Left forelimb (tissue), 1 donor: ENCODE data around the gene ETS1.

ENCODE experiments used
- DNase-seq: peaks from one replicate; pipeline ENCODE4 v3.0.0-alpha.2; 2018; ENCODE audit warnings: low spot score

ETS1 gene, protein sequence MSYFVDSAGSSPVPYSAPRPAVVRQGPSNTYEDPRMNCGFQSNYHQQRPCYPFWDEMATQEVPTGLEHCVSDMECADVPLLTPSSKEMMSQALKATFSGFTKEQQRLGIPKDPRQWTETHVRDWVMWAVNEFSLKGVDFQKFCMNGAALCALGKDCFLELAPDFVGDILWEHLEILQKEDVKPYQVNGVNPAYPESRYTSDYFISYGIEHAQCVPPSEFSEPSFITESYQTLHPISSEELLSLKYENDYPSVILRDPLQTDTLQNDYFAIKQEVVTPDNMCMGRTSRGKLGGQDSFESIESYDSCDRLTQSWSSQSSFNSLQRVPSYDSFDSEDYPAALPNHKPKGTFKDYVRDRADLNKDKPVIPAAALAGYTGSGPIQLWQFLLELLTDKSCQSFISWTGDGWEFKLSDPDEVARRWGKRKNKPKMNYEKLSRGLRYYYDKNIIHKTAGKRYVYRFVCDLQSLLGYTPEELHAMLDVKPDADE

GRCh38 chr11:128587415-128587814 lies at the start of gene ETS1:
ETS1 (minus strand) TSS chr11:128587558; CDS start chr11:128573130, 14,428 bp downstream.
- no peak for DNase-seq

DNA sequence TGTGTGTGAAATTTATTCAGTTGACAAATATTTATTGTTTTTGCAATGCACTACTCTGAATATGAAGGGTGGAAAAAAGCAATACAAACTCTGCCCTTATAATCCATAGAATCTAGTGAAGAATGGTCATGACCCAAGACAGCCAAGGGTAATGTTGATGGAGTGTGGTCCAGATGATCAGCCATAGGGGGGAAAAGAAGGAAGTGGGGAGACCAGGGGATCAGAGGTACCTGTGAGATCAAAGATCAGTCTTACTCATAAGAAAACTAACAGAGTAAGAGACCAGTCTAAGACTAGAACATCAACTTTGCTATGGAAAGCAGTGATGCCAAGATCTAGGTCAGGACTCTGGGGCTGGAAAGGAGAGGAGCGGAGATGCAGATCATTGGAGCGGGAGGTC lies 47.0 kb upstream of the ETS1 start:
- DNase-seq = no peak

DNA sequence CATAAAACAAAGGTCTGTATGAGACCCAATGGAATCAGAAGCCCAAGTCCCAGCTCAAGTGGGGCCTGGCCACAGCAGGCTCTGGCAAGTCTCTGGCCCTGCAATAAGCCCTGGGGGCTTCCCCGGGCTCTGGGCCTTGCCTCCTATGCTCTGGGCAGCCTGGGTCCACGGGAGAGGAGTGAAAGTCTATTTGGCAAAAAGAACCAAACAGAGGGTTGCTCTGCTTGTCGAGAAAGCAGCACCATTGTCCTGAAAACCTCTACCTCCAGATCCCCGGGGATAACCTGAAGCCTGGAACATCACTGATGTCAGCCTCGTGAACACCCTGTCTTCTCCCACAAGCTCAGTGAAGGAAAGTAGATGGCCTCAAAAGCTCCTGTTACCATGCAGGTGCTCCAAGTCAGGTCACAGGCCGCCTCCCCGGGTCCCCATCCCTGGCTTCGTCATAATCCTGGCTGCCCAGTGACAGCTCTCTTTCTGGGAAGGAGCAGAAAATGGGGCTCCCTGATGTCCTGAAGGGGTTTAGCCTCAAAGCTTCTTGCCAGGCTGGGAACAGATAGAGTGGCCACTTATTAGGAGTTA lies 46.1 kb upstream of the ETS1 start:
- DNase-seq = no peak

DNA sequence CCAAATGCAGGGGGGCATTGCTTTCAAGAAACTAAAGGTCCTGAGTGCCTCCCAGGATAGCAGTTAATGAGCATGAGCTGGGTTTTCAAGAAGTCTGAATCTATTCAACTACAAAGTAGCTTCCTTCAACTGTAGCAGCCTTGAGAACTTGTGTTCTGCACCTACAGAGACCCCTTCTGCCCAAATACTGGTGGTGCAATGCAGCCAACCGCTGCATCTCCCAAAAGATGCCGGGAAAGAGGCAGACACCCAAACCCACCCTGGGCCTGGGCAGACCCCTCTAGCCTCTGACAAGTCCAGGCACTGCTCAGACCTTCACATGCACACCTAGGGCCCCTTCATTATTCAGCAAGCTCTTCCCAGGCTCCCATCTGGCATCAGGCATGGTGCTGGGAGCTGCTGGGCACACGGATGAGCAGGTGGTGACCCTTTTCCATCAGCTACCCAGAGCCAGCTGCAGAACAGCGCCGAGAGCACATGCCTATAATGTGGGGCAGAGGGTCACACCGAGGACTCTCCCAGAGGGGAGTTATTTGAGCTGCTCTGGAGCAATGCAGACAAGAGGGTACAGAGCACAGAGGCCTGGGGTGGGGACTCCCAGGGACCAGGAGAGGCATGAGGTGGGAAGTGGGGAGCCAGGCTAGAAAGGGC lies 44.9 kb upstream of the ETS1 start:
- DNase-seq = no peak

- DNase-seq = peak; percentile 87
Observed at GRCh38 chr11:128630367-128631230, 43.2 kb upstream of the ETS1 start.

DNA sequence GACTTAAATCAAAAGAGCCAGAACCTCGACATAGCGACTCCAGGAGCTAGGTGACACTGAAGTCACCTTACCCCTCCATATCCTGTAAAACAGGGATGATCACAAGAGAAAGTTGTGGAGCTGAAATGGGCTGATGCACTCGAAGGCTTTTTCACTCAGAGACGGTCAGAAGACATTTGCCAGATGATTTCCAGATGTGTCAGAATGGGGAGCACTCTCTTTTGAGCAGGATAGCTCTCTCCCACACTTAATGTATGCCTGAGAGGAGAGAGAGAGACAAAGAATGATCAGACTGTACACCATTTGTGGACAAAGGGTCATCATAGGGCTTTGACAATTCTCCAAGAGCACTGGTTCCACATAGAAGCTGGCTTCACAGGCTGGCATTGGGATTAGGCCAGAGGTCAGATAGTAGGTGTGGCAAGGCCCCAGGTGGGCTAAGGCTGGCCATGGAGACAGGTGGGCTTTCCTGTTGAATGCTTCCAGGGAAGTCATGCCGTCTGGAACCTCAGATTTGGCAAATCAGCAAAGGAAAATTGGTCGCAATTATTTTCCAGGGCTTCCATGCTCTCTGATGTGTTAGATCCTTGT lies 42.3 kb upstream of the ETS1 start:
- DNase-seq = no peak

DNA sequence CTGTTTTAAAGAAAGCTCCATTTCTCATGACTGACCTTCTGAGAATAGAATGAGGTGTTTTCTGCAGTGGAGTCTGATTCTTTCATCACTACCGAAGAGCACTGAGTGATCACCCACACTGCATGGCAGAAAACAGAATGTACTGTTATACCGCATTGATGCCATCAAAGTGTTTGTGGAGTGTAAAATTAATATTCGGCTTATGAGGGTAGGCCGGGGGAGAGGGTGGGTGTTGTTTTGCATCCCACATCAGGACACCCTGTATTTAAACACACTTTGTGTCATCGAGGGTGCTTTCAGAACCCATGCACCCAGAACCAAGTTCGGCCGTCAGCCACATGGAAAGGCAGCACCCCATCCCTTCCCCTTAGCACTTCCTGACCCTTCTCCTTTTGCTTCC lies 41.3 kb upstream of the ETS1 start:
- DNase-seq = no peak

GRCh38 chr11:128628325-128628673 lies 40.9 kb upstream of the ETS1 start:
- no peak for DNase-seq

DNA sequence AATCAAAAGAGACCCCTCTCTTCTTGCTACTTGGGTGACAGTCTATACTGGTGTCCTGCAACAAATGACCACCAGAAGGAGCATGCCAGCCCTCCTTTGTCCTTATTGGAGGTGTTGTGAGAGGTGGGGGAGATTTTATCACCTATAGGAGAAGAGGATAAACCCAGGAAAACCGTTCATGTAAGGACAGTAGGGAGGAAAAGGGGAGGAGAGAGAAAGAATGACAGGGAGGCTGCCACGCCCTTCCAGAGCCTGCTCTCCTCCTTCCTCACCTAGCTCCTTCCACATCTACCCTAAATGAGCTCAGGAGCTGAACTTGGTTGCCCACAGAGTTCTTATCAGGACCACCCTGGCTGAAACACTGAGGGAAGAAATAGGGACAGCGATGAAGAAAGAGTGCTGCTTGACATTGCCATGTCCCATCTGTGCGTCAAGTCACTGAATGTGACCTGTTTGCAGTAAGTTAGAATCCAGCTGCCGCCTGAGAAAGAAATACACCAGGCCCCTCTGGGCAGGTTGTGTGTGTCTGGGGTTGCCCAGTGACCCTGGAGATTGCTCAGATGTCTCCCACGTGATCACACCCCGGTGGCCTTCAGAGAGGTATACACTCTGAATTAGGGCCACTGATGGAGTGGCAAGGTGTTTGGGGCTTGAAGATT lies 40.4 kb upstream of the ETS1 start:
- no peak for DNase-seq

GRCh38 chr11:128626913-128627665 lies 39.7 kb upstream of the ETS1 start:
- no peak for DNase-seq

DNA sequence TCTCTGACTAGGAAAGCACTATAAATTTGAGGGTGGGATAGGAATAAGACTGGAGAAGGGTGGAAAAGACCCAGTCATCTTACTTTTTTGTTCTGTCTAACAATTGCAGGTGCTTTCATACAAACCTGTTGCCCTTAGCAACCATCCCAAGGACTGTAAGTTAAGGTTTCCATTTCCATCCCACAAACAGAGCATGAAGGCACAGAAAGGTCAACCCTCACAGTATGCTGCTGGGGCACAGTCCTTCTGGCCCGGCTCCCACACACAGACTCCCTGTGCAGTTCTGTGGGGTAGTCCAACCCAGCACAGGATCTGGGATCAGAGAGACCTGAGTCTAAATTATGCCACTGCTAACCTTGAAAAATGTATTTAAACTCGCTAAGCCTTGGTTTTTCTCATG lies 38.4 kb upstream of the ETS1 start:
- no peak for DNase-seq

DNA sequence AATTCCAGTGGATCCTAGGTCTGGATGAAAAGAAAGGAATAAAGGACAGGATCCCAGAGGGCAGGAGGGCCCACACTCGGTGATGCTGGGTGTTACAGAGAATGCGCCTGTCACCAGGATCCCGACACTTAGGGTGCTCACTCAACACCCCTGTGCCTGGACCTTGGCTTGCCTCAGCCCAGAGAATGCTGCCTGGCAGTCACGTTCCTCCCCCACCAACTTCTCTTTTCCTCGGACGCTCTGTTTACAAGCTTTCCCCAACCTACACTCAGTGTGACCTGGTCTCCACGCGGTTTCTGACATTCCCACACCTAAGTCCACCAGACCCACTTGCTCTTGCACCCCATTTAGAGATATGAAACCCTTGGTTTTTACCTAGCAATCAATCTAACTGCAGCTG lies 38.0 kb upstream of the ETS1 start:
- no peak for DNase-seq

DNA sequence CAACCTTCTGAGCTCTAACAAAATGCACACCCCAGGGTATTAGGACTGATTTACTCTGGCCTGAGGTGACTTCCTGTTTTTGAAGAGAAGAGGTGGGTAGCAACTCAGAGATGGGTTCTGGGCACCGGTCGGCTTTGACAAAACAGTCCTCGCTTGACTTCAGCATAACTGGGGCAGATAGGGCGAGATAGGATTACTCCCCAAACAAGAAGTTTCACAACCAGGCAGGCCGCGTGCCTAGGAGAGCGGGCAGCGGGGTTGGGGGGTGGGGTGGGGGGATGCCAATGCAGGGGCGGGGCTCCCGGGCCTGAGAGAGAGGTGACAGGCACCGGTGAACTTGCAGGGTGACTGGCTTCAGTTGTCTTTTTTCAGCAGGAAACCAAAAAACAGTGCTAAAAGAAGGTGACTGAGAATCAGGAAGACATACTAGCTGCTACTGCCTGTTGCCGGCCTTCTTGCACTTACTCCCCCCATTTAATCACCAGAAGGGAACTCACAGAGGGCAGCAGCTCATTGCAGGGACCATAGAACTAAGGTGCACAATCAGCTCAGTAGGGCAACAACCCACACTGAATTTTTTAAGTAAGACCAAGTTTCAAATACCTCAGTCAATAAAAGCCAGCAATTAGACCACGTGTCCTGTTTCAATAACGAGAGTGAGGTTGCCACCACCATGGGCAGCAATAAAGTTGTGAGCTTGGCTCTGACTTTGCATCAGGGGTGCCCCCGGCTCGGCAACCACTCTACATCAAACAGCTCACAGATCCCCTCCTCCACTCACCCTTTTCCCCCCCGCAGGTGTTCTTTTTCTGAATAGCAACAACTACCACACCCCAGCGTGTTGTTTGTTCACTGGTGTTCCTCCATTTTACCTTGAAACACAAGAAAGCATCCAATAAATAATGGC lies 37.2 kb upstream of the ETS1 start:
- no peak for DNase-seq

- no peak for DNase-seq
Observed at GRCh38 chr11:128623091-128623490, 35.7 kb upstream of the ETS1 start.

DNA sequence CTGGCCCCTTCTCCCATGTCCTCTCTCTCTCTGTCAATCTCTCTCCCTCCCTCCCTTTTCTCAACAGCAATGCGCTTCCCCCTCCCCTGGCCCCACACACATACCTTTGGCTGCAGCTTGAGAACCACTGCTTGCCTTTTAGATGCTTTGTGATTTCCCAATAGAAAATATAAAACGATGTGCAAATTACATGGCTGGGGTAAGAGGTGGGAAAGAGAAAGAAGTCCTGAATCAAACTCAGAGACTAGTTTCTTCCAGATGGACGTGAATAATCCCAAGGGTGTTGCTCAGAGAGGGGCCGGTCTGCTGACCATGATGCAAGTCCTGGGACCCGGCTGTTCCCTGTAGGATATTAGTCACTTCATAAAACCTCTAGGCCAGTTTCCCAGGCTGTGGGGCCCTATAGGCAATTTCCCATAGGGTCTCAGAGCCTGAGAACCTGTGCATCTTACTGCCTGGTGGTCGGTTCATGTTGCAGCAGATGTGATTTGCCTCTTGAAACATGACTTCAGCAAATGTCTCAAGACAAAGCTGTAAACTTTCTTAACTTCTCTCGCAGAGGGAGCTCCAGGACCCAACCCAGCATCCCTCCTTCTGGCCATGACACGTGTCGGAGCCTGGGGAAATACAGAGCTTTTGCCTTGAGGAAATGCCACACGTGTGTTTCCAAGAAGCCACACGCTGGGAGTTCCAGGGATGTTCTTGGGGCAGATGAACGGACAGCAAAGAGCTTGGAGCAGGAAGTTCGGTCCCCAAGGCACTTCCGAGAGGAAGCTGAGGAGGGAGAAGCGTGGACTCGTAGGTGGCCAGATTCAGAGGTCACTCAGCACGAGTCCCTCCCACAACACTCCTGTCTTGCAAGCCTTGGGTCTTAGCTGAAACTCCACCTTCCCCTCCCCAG lies 34.5 kb upstream of the ETS1 start:
- DNase-seq = no peak

DNA sequence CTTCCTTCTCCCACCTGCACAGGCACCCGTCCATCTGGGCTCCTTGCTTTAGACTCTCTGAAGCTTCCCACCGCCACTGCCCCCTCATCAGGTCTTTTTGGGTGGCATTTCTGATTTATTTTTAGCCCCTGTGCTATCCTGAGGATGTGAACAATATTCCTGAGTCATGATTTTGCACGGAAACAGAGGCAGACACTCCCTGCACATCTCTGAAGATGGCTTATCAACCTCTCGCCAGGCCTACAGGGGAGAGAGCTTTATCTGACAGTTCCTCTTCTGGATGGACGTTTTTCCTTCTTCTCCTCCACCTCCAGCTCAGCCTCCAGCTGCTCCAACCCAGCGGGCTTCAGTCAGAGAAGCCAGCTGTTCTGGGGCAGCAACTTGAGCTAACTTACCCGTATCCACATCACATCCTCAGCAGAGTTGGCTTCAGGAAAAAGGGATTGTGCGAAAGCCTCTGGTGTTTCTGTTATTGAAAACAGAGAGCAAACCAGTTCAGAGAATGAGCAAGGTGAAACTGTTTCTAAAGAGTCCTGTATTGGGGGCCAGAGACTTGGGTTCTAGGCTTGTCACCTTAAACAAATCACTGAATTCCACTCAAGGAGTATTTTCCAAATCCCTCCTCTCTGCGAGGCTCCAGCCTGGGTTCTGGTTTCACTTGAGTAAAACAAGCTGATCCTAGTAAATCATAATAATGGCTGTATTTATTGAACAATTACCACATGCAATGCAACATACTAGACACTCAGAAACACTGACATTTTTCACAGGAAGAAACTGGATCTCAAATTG lies 33.1 kb upstream of the ETS1 start:
- no peak for DNase-seq

- no peak for DNase-seq
Observed at GRCh38 chr11:128619540-128620308, 32.4 kb upstream of the ETS1 start.
